Measurements from ENCODE around the gene PCSK5. TPM values are rescaled to one million over a fixed set of nuclear protein-coding genes. Genes with fewer than 3 reads are reported as not detected.
A peak's percentile ranks its signal among the peaks of the same experiment; 100 is the strongest.

Gene PCSK5
- total RNA-seq, 1 experiment from 2014 or later = 6.9 TPM

- Histone ChIP-seq H3K27ac (ENCODE audit: low read depth, low read length) (no peak overlapping the region), H3K4me2 (ENCODE audit: low read length) (peak overlapping the region; percentile 74), H3K4me1 (ENCODE audit: control insufficient read depth in 1 of 2, insufficient read depth in 2 of 2, low read length in 2 of 2) (peaks cover 13 to 27% of the 10 kb centered on the region in 2 experiments), H3K9ac (ENCODE audit: low read length) (peak overlapping the region; percentile 2; the same call in 1 of the 2 replicates), H3K36me3 (ENCODE audit: control insufficient read depth in 1 of 2, insufficient read depth in 2 of 2, low read length in 2 of 2) (no peaks in the 10 kb centered on the region), H3K79me2 (ENCODE audit: insufficient read depth, low read length) (no peaks in the 10 kb centered on the region), H3K27me3 (ENCODE audit: insufficient read depth, low read length) (no peaks in the 10 kb centered on the region), H4K20me1 (ENCODE audit: insufficient read depth) (no peaks in the 10 kb centered on the region), H3K4me3 (replicated peaks in 1 of 2; ENCODE audit: low read depth in 1 of 2, low read length in 2 of 2) (peak overlapping the region in 1 of 2 experiments; percentile 26; a peak in 1 of 4 replicates), H2AFZ (ENCODE audit: low read depth, low read length, poor library complexity, severe bottlenecking) (no peak overlapping the region), H3K9me3 (ENCODE audit: control insufficient read depth in 1 of 2, insufficient read depth in 1 of 2, low read depth in 1 of 2, low read length in 2 of 2) (no peaks in the 10 kb centered on the region), H3K9me2 (ENCODE audit: insufficient read depth) (no peaks in the 10 kb centered on the region)
- ATAC-seq (peak; percentile 94), DNase-seq (ENCODE audit: low read depth, low spot score) (peak; percentile 76)
- ChIA-PET POLR2A (no interaction called here), RAD21 (ENCODE audit: low non-redundant PET in 1 of 2, low total read pairs in 2 of 2, uncharacterized antibody in 2 of 2, unreplicated experiment in 2 of 2) (no interaction called here), CTCF (no interaction called here)
- BruUV-seq (replicated peaks) = no TSS peak
- intact Hi-C loops (cut with micrococcal nuclease) = no loop called here
- TF ChIP-seq ZFX (IDR thresholded peaks at IDR 0.05) (no peak), EZH2 (IDR thresholded peaks at IDR 0.05) (no peak), CBX3 (IDR thresholded peaks at IDR 0.05; ENCODE audit: low read depth) (peak; percentile 94), EZH2phosphoT487 (IDR thresholded peaks at IDR 0.05; ENCODE audit: borderline replicate concordance) (no peak), RAD21 (IDR thresholded peaks at IDR 0.05; ENCODE audit: low read depth) (no peak; the same call in 1 of the 2 replicates), POLR2A (IDR thresholded peaks at IDR 0.05; ENCODE audit: borderline replicate concordance, extremely low read depth, insufficient read depth, insufficient read length) (no peak), TCF7L2 (IDR thresholded peaks at IDR 0.05; ENCODE audit: borderline replicate concordance, extremely low read depth, insufficient read depth, insufficient read length) (no peak), SIN3A (IDR thresholded peaks at IDR 0.05; ENCODE audit: low read depth) (peak; percentile 46; the same call in 1 of the 2 replicates), CTCF (IDR thresholded peaks at IDR 0.05 in 2 of 3, conservative IDR thresholded peaks at IDR 0.05 in 1 of 3; ENCODE audit: borderline replicate concordance in 1 of 3, insufficient read depth in 1 of 3, low read depth in 2 of 3, low read length in 2 of 3) (no peak), SRF (IDR thresholded peaks at IDR 0.05; ENCODE audit: low read depth) (peak; percentile 59; the same call in 1 of the 2 replicates), POLR2AphosphoS5 (IDR thresholded peaks at IDR 0.05; ENCODE audit: low read depth, low read length) (peak; percentile 48; the same call in 1 of the 2 replicates), EGR1 (IDR thresholded peaks at IDR 0.05; ENCODE audit: low read depth) (no peak), ZBTB33 (IDR thresholded peaks at IDR 0.05; ENCODE audit: extremely low read depth, insufficient replicate concordance, low read length) (no peak), CEBPB (IDR thresholded peaks at IDR 0.05; ENCODE audit: low read depth) (peak; percentile 94), YY1 (IDR thresholded peaks at IDR 0.05; ENCODE audit: extremely low read depth, insufficient replicate concordance, low read depth, low read length) (no peak), SP1 (IDR thresholded peaks at IDR 0.05; ENCODE audit: low read depth) (peak; percentile 83), REST (IDR thresholded peaks at IDR 0.05; ENCODE audit: low read depth) (no peak), JUND (IDR thresholded peaks at IDR 0.05) (peak; percentile 74), MAX (IDR thresholded peaks at IDR 0.05) (peak; percentile 56), ELF1 (IDR thresholded peaks at IDR 0.05; ENCODE audit: borderline replicate concordance, low read depth) (no peak), FOSL1 (IDR thresholded peaks at IDR 0.05; ENCODE audit: low read depth) (peak; percentile 92), ATF3 (IDR thresholded peaks at IDR 0.05) (no peak; the same call in 1 of the 2 replicates)
These were observed 27.7 kb downstream of the PCSK5 start for GRCh38 chr9:75918154-75918553.
